ENCODE data around the gene BAIAP2L2.

- peak; percentile 77 for TF ChIP-seq CTCF (IDR thresholded peaks at IDR 0.05; ENCODE audit: insufficient read depth, low read depth, low read length)
- no peak for TF ChIP-seq EZH2 (IDR thresholded peaks at IDR 0.05; ENCODE audit: insufficient read depth, low read length)
Measured at GRCh38 chr22:38114484-38115398, 4.3 kb upstream of the BAIAP2L2 start.

Data from astrocyte (in vitro differentiated cells and primary cell).